Sigmoid colon (tissue), 3 donors: ENCODE measurements around the gene SLC10A1.

ENCODE experiments used
- POLR2A ChIP-seq, 2 donors: fragments of 450-650 bp; IDR thresholded peaks; one replicate each; pipeline ENCODE4 v1.6.1; 2016; ENCODE audit warnings: antibody characterized with exemption in 2 of 2, mild to moderate bottlenecking in 2 of 2, moderate library complexity in 2 of 2
- TF ChIP-seq, protein P1 (sequence below), 4 experiments: fragments of 450-650 bp in 3 of 4; fragments of 200-600 bp in 1 of 4; IDR thresholded peaks; one replicate each; pipeline ENCODE4 v1.5.1; 2016 to 2019; ENCODE audit warnings: antibody characterized with exemption in 4 of 4, mild to moderate bottlenecking in 3 of 4, moderate library complexity in 2 of 4

DNA sequence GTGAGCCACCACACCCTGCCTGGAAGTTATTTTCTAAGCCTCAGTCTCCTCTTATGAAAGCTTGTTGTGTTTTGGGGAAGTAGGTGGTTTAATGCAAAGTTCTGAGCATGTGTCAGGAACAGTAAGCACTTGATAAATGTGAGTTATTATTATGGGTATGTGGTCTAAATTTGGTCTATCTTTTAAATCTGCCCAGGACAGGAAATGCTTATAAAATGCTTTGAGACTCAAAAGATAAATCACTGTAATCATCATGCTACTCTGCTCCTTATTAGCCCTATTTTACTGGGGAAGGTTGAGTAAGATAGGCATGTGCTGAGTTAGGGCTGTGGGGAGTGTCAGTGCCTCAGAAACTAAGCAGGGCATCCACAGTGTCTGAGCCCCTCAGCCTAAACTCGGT, 43.2 kb downstream of the SLC10A1 start:
- TF ChIP-seq, protein P1, sequence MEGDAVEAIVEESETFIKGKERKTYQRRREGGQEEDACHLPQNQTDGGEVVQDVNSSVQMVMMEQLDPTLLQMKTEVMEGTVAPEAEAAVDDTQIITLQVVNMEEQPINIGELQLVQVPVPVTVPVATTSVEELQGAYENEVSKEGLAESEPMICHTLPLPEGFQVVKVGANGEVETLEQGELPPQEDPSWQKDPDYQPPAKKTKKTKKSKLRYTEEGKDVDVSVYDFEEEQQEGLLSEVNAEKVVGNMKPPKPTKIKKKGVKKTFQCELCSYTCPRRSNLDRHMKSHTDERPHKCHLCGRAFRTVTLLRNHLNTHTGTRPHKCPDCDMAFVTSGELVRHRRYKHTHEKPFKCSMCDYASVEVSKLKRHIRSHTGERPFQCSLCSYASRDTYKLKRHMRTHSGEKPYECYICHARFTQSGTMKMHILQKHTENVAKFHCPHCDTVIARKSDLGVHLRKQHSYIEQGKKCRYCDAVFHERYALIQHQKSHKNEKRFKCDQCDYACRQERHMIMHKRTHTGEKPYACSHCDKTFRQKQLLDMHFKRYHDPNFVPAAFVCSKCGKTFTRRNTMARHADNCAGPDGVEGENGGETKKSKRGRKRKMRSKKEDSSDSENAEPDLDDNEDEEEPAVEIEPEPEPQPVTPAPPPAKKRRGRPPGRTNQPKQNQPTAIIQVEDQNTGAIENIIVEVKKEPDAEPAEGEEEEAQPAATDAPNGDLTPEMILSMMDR (IDR thresholded peaks at IDR 0.05) = no peak
- TF ChIP-seq POLR2A (IDR thresholded peaks at IDR 0.05) = no peak
